ENCODE data around the gene PQBP1.

PQBP1 gene

DNA sequence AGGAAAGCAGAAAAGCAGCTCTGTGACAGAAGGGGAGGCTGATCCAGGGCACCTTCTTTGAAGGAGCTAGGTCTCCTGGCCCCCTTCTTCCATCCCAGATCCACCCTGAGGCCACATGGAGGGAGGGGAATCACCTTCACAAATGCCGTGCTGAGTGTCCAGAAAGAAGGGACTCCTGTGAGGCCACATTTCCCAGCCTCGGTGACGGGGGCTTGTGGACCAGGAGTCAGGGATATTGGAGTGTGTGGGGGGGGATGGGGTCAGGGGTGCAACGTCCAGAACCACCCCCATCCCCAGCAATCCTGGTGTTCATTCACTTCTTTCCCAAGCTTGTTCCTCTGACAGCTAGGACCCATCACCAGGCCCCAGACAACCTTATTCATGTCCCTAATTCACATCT is 4.8 kb upstream of the PQBP1 start:
- no peak overlapping the region for H3K4me3 Mint-ChIP-seq
- peaks cover 28% of the 10 kb centered on the region for H3K4me1 Mint-ChIP-seq (ENCODE audit: low read depth)
- no peaks in the 10 kb centered on the region for H3K9me3 Mint-ChIP-seq
- H3K27me3 Mint-ChIP-seq (ENCODE audit: low read depth): no peaks in the 10 kb centered on the region
- peaks cover 6% of the 10 kb centered on the region for H3K36me3 Mint-ChIP-seq (ENCODE audit: low read depth)
- no peak overlapping the region for H3K27ac Mint-ChIP-seq

DNA sequence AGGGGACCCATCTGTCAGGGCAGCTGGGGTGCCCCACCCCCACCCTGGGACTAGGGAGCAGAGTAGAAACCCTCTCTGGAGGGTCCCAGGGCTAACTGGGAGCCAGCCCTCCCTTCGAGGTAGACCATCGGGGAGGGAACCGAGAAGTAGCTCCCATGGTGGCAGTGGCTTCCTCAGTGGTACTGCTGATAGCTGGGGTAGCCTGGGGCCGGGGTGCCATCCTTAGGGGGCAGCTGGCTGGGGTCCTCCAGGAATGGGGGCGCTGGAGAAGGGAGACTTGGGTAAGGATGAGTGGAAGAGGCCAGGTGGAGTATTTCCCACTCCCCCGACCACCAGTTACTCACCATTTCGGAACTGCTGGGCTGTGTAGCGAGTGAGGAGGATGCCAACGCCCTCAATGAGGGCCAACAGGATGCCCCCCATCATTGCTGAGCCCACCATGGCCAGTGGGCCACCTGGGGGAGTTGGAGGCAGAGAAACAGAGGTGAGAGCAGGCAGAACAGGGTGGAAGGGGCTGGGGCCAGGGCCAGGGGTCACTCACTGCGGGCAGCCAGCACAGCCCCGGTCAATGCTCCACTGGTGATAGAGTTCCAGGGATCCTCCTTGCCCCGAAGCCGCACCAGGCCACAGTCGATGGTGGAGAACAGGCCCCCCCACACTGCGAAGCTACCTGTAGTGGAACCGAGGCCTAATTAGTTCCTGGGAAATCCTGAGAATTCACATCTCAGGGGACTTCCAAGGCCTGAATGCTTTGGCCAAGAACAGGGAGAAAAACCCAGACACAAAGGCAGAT is 4.0 kb upstream of the PQBP1 start:
- H3K9me3 Mint-ChIP-seq: no peaks in the 10 kb centered on the region
- no peaks in the 10 kb centered on the region for H3K27me3 Mint-ChIP-seq (ENCODE audit: low read depth)
- H3K36me3 Mint-ChIP-seq (ENCODE audit: low read depth): peaks cover 6% of the 10 kb centered on the region
- H3K4me3 Mint-ChIP-seq: no peak overlapping the region
- peaks cover 29% of the 10 kb centered on the region for H3K4me1 Mint-ChIP-seq (ENCODE audit: low read depth)
- no peak overlapping the region for H3K27ac Mint-ChIP-seq

DNA sequence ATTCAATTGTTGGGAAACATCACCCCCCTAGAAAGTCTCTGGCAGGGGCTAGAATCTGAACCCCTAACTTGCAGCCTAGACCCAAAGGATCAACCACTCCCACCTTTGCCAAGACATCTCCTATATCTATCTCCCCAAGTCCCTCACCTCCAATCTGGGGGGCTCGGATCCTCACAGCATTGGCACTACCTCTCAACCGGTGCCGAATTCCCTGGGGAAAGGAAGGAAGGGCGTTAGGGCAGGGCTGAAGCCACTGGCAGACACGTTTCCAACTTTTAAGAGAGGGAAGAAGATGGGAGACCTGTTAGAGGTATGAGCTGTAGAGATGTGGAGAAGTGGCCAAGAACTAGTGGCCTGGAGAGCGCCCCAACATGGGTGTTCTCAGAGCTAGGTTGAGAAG is 2.8 kb upstream of the PQBP1 start:
- Mint-ChIP-seq H3K36me3 (ENCODE audit: low read depth) (peaks cover 6% of the 10 kb centered on the region), H3K4me3 (no peak overlapping the region), H3K4me1 (ENCODE audit: low read depth) (peaks cover 29% of the 10 kb centered on the region), H3K9me3 (no peaks in the 10 kb centered on the region), H3K27me3 (ENCODE audit: low read depth) (no peaks in the 10 kb centered on the region), H3K27ac (no peak overlapping the region)

DNA sequence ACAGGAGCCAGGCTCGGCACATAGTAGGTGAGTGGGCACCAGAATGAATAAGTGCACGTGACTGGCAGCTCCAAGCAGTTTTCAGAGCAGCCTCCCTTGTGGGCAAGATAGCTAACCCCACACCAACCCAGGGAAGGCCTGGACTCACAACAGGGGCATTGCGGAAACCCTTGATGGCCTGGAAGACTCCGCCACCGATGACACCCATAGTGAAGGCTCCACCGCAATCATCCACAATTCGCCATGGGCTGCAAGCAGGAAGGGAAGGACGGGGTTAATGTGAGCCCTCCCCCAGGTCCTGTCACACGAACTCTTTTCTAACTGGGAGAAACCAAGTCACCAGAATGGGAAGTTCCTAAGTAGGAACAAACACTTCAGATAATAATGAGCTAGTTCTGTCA is 1.1 kb upstream of the PQBP1 start:
- H3K36me3 Mint-ChIP-seq (ENCODE audit: low read depth): peaks cover 9% of the 10 kb centered on the region
- peaks cover 21% of the 10 kb centered on the region for H3K4me1 Mint-ChIP-seq (ENCODE audit: low read depth)
- H3K9me3 Mint-ChIP-seq: no peaks in the 10 kb centered on the region
- H3K27ac Mint-ChIP-seq: peak overlapping the region; percentile 99
- H3K27me3 Mint-ChIP-seq (ENCODE audit: low read depth): no peaks in the 10 kb centered on the region
- H3K4me3 Mint-ChIP-seq: peak overlapping the region; percentile 95

DNA sequence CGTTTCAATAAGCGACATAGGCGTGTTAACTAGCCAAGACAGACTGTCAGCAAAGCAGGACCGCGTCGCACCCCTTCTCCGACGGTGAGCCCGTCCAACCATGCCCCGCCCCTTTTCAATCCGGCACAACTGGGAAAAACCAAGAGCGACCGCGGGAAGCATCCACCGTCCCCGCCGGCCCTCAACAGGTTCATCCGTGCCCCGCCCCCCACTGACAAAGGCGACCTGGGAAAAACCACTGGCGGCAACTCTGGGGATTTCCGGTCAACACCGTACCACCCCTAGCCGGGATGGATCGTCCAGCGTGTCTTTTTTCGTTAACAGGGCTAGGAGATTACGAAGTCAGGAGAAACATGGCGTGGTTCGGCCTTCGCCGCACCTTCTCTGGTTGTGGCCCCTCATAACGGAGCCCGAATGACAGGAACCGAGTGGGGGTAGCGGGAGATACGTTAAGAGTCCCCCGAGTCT is 539 bp upstream of the PQBP1 start:
- no peaks in the 10 kb centered on the region for H3K27me3 Mint-ChIP-seq (ENCODE audit: low read depth)
- peaks cover 13% of the 10 kb centered on the region for H3K36me3 Mint-ChIP-seq (ENCODE audit: low read depth)
- peak overlapping the region; percentile 95 for H3K4me3 Mint-ChIP-seq
- H3K4me1 Mint-ChIP-seq (ENCODE audit: low read depth): peaks cover 17% of the 10 kb centered on the region
- H3K27ac Mint-ChIP-seq: peak overlapping the region; percentile 99
- H3K9me3 Mint-ChIP-seq: no peaks in the 10 kb centered on the region

DNA sequence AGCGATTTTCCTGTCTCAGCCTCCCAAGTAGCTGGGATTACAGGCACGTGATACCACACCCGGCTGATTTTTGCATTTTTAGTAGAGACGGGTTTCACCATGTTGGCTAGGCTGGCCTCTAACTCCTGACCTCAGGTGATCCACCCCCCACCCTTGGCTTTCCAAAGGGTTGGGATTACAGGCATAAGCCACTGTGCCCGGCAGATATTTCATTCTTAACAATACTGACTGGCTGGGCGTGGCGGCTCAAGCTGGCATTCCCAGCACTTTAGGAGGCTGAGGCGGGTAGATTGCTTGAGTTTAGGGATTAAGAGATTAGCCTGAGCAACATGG is 1.3 kb downstream of the PQBP1 start:
- H3K4me1 Mint-ChIP-seq (ENCODE audit: low read depth): peaks cover 17% of the 10 kb centered on the region
- no peak overlapping the region for H3K4me3 Mint-ChIP-seq
- H3K27me3 Mint-ChIP-seq (ENCODE audit: low read depth): no peaks in the 10 kb centered on the region
- H3K36me3 Mint-ChIP-seq (ENCODE audit: low read depth): peaks cover 21% of the 10 kb centered on the region
- H3K27ac Mint-ChIP-seq: no peak overlapping the region
- no peaks in the 10 kb centered on the region for H3K9me3 Mint-ChIP-seq

DNA sequence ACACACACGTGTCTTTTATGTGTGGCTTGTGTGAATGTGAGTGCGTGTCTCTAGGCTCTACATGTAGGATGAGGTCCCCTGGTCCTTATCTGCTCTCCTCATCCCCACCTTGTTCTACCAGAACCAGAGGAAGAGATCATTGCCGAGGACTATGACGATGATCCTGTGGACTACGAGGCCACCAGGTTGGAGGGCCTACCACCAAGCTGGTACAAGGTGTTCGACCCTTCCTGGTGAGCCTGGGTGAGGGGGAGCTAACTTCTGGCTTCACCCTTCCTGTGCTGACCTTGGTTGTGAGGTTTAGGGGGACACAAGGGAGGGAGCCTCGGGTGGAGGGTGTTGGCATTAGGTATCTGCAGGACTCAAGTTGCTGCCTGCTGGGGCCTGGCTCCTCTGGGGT is 3.3 kb downstream of the PQBP1 start:
- Mint-ChIP-seq H3K4me3 (no peak overlapping the region), H3K27ac (no peak overlapping the region), H3K27me3 (ENCODE audit: low read depth) (no peaks in the 10 kb centered on the region), H3K4me1 (ENCODE audit: low read depth) (peaks cover 11% of the 10 kb centered on the region), H3K36me3 (ENCODE audit: low read depth) (peaks cover 19% of the 10 kb centered on the region), H3K9me3 (no peaks in the 10 kb centered on the region)

DNA sequence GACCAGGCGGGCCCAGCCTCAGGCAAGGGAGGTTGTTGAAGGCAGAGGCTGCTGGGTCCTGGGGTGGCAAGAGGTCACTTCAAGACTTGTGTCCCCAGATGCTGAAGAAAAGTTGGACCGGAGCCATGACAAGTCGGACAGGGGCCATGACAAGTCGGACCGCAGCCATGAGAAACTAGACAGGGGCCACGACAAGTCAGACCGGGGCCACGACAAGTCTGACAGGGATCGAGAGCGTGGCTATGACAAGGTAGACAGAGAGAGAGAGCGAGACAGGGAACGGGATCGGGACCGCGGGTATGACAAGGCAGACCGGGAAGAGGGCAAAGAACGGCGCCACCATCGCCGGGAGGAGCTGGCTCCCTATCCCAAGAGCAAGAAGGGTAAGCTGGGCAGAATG is 4.4 kb downstream of the PQBP1 start:
- Mint-ChIP-seq H3K4me1 (ENCODE audit: low read depth) (peaks cover 3% of the 10 kb centered on the region), H3K4me3 (no peak overlapping the region), H3K27me3 (ENCODE audit: low read depth) (no peaks in the 10 kb centered on the region), H3K36me3 (ENCODE audit: low read depth) (peaks cover 19% of the 10 kb centered on the region), H3K9me3 (no peaks in the 10 kb centered on the region), H3K27ac (no peak overlapping the region)

DNA sequence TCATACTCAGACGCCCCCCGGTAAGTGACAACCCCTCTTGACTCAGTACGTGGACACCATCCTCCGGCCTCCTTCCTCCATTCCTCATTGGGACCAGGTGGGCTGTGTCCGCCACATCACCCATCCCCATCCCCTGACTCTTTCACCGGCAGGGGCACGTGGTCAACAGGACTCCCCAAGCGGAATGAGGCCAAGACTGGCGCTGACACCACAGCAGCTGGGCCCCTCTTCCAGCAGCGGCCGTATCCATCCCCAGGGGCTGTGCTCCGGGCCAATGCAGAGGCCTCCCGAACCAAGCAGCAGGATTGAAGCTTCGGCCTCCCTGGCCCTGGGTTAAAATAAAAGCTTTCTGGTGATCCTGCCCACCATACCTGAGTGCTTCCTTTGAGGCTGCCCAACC is 5.0 kb downstream of the PQBP1 start:
- Mint-ChIP-seq H3K4me1 (ENCODE audit: low read depth) (peaks cover 2% of the 10 kb centered on the region), H3K9me3 (no peaks in the 10 kb centered on the region), H3K36me3 (ENCODE audit: low read depth) (peaks cover 19% of the 10 kb centered on the region), H3K4me3 (no peak overlapping the region), H3K27me3 (ENCODE audit: low read depth) (no peaks in the 10 kb centered on the region), H3K27ac (no peak overlapping the region)

DNA sequence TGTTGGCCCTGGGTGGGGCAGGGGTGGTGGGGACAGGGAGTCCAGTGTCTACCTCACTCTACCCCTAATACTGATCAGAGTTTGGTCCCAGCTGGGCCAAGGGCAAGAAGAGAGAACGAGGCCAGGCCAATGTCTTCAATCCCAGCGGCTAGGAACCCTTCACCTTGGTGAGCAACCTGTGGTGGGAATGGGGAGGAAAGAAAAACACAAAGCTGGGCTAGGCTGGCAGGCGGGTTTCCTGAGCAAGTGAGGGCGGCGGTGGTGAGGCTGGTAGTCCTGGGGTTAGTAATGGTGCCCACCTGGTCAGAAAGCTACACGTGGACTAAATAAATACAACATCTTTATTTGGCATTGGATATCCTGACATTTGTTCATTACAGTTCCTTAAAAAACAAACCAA is 5.6 kb downstream of the PQBP1 start:
- Mint-ChIP-seq H3K36me3 (ENCODE audit: low read depth) (peaks cover 19% of the 10 kb centered on the region), H3K4me3 (no peak overlapping the region), H3K27me3 (ENCODE audit: low read depth) (no peaks in the 10 kb centered on the region), H3K4me1 (ENCODE audit: low read depth) (peaks cover 1% of the 10 kb centered on the region), H3K27ac (no peak overlapping the region), H3K9me3 (no peaks in the 10 kb centered on the region)

DNA sequence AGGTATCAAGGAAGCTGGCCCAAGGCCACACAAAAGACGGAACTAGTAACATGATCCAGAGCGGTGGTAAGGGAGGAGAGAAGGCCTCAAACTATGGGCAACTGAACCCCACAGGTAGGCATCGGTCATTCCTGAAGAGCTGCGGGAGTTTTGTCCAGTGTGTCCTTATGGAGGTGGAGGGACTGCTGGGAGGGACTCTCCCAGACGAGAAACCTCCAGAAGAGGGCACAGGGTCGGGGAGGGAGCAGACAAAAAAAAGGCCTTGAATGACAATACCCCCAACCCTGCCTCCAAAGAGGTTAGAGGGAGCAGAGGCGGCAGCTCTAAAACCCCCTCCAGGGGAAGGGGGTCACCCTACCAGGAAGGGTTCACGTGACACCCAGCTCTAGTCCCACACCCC is 6.5 kb downstream of the PQBP1 start:
- H3K9me3 Mint-ChIP-seq: no peaks in the 10 kb centered on the region
- no peaks in the 10 kb centered on the region for H3K4me1 Mint-ChIP-seq (ENCODE audit: low read depth)
- peaks cover 19% of the 10 kb centered on the region for H3K36me3 Mint-ChIP-seq (ENCODE audit: low read depth)
- H3K27ac Mint-ChIP-seq: no peak overlapping the region
- no peaks in the 10 kb centered on the region for H3K27me3 Mint-ChIP-seq (ENCODE audit: low read depth)
- no peak overlapping the region for H3K4me3 Mint-ChIP-seq

DNA sequence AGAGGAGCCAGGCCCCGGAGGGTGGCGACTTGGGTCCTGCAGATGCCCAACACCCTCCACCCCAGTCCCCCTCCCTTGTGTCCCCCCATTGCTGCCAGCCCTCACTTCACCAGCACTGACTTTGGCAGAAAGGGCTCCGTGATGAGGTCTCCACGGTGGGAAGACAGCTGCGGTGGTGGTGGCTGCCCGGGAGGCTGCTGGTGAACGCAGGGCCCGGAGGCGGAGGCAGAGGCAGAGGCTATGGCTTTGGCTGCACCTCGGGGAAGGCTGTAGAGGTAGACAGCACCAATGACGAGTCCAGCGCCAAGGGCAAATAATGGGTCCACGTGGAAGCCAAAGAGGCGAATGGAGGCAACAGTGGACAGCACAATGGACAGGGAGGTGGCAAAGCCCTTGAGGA is 6.9 kb downstream of the PQBP1 start:
- Mint-ChIP-seq H3K4me3 (no peak overlapping the region), H3K4me1 (ENCODE audit: low read depth) (no peaks in the 10 kb centered on the region), H3K27ac (no peak overlapping the region), H3K9me3 (no peaks in the 10 kb centered on the region), H3K36me3 (ENCODE audit: low read depth) (peaks cover 19% of the 10 kb centered on the region), H3K27me3 (ENCODE audit: low read depth) (no peaks in the 10 kb centered on the region)

DNA sequence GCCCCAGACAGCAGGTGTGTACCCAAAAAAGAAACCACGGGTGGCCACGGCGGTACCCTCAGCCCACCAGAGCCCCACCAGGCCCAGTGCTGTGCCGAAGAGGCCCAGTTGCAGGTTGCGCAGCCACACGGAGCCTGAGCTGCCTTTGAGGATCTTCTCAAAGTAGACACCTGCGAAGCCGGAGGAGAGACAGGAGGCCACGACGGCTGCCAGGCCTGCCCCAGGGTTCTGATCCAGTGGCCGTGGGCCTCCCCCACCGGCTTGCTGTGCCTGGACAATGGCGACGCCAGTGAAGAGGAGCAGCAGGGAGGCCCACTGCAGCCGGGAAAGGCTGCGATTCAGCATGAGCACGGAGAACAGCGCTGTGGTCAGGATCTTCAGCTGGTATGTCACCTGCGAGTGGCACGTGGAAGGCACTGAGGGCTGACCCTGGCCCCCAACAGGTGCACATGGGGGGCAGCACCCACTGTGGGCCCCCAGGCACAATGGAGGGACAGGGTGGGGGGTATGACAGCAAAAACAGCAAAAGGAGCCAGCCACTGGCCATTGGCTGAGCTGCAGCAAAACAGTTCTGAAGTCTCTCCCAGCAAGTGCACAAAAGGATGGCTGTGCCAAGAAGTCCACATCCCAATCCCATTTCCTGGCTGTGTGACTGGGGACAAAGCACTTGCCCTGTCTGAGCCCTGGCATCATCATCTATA is 7.5 kb downstream of the PQBP1 start:
- Mint-ChIP-seq H3K27ac (no peak overlapping the region), H3K4me1 (ENCODE audit: low read depth) (no peaks in the 10 kb centered on the region), H3K27me3 (ENCODE audit: low read depth) (no peaks in the 10 kb centered on the region), H3K36me3 (ENCODE audit: low read depth) (peaks cover 19% of the 10 kb centered on the region), H3K4me3 (no peak overlapping the region), H3K9me3 (no peaks in the 10 kb centered on the region)

DNA sequence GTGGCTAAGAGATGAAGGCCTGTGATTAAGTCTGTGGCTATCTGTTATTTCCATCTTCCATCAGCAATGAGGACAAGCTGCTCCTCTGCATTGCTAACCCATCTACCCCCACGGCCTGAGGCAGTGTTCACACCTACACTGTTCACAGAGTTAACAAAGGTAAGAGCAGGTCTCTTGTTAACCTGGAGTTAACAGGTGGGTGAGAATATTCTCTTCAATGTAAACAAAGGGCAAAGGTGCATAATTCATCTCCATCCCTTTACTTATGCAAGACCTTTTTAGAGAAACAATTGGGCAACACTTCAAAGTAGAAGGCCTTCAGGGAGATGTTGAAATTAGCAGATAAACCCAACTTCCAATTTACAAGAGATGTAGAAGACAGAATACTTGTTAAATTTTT is 10.9 kb downstream of the PQBP1 start:
- H3K9me3 Mint-ChIP-seq: no peaks in the 10 kb centered on the region
- H3K27me3 Mint-ChIP-seq (ENCODE audit: low read depth): no peaks in the 10 kb centered on the region
- peaks cover 20% of the 10 kb centered on the region for H3K36me3 Mint-ChIP-seq (ENCODE audit: low read depth)
- no peak overlapping the region for H3K27ac Mint-ChIP-seq
- no peak overlapping the region for H3K4me3 Mint-ChIP-seq
- H3K4me1 Mint-ChIP-seq (ENCODE audit: low read depth): peaks cover 19% of the 10 kb centered on the region

DNA sequence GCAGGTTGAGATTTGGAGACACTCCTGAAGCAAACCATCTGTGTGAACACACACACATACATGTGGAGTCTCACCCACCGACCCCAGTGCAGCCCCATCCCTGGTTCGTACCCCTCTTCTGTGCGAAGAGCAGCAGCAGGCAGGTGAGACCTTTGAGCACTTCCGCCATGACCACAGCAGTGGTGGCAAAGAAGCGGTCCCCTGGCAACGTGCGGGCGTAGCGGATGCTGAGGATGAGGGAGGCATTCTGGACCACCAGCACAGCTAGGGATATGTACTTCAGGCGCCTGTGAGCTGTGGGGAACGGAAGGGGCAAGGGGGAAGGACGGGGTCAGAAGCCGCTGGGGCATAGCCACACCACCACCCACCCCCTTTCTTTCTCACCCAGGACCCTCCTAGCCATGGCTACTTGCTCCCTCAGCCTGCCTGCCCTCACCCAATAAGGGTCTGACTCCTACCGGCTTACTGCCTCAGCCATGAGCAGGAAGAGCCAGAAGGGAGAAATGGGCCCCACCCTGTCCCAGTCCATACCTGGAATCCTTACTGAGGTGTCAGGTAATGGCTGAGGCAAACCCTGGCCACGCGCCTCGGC is 12.1 kb downstream of the PQBP1 start:
- peaks cover 26% of the 10 kb centered on the region for H3K4me1 Mint-ChIP-seq (ENCODE audit: low read depth)
- H3K9me3 Mint-ChIP-seq: no peaks in the 10 kb centered on the region
- H3K27me3 Mint-ChIP-seq (ENCODE audit: low read depth): no peaks in the 10 kb centered on the region
- H3K36me3 Mint-ChIP-seq (ENCODE audit: low read depth): peaks cover 26% of the 10 kb centered on the region
- no peak overlapping the region for H3K4me3 Mint-ChIP-seq
- H3K27ac Mint-ChIP-seq: no peak overlapping the region

Data from T-helper 1 cell treated with Interleukin-12 subunit alpha and Interleukin-12 subunit beta and Interleukin-4 antibody, amounts not matched to agents 30 μg/mL and 1 μg/mL, for 36 hours (primary cell).